SHP77 (cell line): ENCODE results near the gene CCSER1.

Experiments used
- DNase-seq, 2 experiments: peaks; one replicate each; lab custom pipeline; 2025; lab: John Stamatoyannopoulos, UW

CCSER1 gene

GRCh38 chr4:90127223-90127705 lies at the start of gene CCSER1:
CCSER1 (plus strand) TSS chr4:90127394.
- DNase-seq = peak; percentile 34 to 35

- DNase-seq = no peak
Observed at GRCh38 chr4:90078440-90078839, 48.8 kb upstream of the CCSER1 start.

- DNase-seq = no peak
Observed at GRCh38 chr4:90080116-90080515, 47.1 kb upstream of the CCSER1 start.

GRCh38 chr4:90081432-90082144 lies 45.6 kb upstream of the CCSER1 start:
- no peak for DNase-seq

- no peak for DNase-seq
Observed at GRCh38 chr4:90082449-90082848, 44.7 kb upstream of the CCSER1 start.

GRCh38 chr4:90084277-90084966 lies 42.8 kb upstream of the CCSER1 start:
- no peak for DNase-seq

- DNase-seq = no peak
Observed at GRCh38 chr4:90084967-90085295, 42.3 kb upstream of the CCSER1 start.

- no peak for DNase-seq
Observed at GRCh38 chr4:90093526-90093925, 33.7 kb upstream of the CCSER1 start.

GRCh38 chr4:90095000-90095399 lies 32.2 kb upstream of the CCSER1 start:
- DNase-seq = no peak

- no peak for DNase-seq
Observed at GRCh38 chr4:90099812-90100211, 27.4 kb upstream of the CCSER1 start.

GRCh38 chr4:90103991-90104390 lies 23.2 kb upstream of the CCSER1 start:
- no peak for DNase-seq

GRCh38 chr4:90105274-90105673 lies 21.9 kb upstream of the CCSER1 start:
- DNase-seq = no peak

GRCh38 chr4:90112715-90113114 lies 14.5 kb upstream of the CCSER1 start:
- no peak for DNase-seq

- DNase-seq = no peak
Observed at GRCh38 chr4:90113881-90114457, 13.2 kb upstream of the CCSER1 start.

- no peak for DNase-seq
Observed at GRCh38 chr4:90118527-90119195, 8.5 kb upstream of the CCSER1 start.

- no peak for DNase-seq
Observed at GRCh38 chr4:90120037-90120436, 7.2 kb upstream of the CCSER1 start.

GRCh38 chr4:90120815-90121214 lies 6.4 kb upstream of the CCSER1 start:
- no peak for DNase-seq

GRCh38 chr4:90121676-90122354 lies 5.4 kb upstream of the CCSER1 start:
- DNase-seq = no peak

- peak in 1 of 2 experiments; percentile 30 for DNase-seq
Observed at GRCh38 chr4:90122355-90122748, 4.8 kb upstream of the CCSER1 start.

GRCh38 chr4:90124276-90124675 lies 2.9 kb upstream of the CCSER1 start:
- DNase-seq = no peak

- no peak for DNase-seq
Observed at GRCh38 chr4:90126805-90127204, 389 bp upstream of the CCSER1 start.

GRCh38 chr4:90127706-90128345 lies 632 bp downstream of the CCSER1 start:
- DNase-seq = peak in 1 of 2 experiments; percentile 24
